DMS53 (cell line): Measurements from ENCODE around the gene NEK6.

ENCODE experiments used
- DNase-seq: peaks from one replicate; lab custom pipeline; 2025; lab: John Stamatoyannopoulos, UW

The NEK6 gene

GRCh38 chr9:124261736-124262648 is 4.2 kb downstream of the NEK6 start:
- no peak for DNase-seq

DNA sequence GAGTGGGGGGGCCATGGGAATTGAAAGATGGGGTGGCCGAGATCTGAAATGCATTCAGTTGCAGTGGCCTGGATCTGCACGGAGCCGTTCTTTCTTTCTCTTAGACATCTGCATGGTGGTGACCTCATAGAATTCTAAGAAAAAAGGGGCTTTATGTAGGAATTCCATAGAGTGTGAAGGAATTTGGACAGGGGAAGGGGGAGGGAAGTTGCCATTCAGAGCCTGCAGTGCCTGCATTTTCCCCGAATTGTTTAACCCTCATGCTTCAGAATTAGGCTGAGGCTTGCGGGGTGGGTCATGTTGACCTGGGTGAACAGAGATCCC is 4.9 kb downstream of the NEK6 start:
- DNase-seq, result no peak

DNA sequence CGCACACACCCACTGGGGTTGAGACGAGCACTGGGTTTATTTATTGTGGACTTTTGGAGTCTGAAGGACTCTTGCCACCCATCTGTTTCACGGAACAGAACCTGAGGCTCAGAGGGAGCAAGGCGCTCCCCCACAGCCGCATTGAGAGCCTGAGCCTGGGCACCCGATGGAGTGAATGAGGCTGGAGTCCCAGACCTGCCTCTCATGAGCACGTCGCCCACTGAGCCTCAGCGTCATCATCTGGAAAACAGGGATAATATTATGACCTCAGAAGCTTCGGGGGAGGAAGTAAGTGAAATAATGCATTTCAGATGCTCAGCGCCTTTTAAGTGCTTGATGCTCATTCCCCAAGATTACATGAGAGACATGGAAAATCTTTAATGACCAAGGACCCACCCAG is 5.5 kb downstream of the NEK6 start:
- peak; percentile 24 for DNase-seq

DNA sequence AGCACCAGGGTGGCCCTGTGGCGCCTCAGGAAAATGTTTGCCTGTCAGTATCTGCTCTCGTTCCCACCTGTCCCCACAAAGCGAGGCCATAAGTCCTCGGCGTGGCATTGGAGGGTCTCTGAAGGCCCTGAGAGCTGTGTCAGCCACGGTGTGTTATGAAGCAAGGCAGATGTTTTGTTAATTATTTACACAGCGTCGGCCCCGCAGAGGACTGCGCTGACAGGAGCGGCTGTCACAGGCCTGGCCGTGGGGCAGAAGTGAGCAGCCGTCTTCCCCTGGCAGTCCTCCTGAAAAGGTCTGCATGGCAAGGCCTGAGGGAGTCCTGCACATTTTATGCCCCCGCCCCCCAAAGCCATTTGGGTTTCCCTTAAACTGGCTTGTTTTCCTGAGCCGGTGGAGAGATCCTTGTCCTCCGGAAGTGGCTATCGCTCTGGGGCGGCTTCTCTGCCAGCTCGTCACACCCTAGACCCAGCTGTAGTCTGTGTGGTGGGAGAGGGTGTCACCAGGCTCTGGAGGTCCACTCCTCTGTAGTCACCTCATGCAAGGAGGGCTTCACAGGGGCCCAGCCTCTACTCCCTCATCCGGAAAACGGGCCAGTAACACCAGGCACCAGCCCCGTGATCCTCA is 6.2 kb downstream of the NEK6 start:
- peak; percentile 67 for DNase-seq

- DNase-seq, result no peak
Measured at GRCh38 chr9:124264823-124265233, 7.1 kb downstream of the NEK6 start.

- DNase-seq, result no peak
Measured at GRCh38 chr9:124265551-124265950, 7.8 kb downstream of the NEK6 start.

DNA sequence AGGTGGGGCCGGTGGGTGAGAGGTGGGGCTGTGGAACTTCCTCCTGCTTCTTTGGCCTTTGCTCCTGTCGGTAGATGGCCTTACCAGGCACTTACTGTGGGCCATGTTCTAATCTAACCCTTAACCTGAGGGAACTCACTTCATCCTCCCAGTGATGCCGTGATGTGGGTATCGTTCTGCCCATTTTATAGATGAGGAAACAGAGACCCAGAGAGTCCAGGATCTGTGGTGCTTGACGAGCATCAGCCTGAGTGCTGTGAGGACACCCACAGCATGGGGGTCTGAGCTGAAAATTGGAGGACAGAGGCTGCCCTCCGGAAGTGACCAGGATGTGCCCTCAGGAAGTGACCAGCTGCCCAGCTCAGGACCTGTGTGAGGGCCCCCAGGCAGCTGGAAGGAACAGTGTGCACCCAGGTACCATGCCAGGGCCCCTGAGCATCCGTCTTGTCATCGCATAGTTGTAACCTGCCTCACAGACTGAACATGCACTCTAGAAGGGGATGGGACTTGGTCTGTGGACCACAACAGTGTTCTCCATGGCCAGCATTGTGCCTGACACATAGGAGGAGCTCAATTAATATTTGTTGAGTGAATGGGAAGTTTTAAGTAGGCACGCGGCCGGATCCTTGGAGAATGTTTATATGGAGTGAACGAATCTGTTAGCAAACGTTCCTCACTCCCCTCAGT is 8.5 kb downstream of the NEK6 start:
- DNase-seq, result peak; percentile 58

- DNase-seq, result peak; percentile 64
Measured at GRCh38 chr9:124266826-124267201, 9.1 kb downstream of the NEK6 start.

- DNase-seq, result peak; percentile 99
Measured at GRCh38 chr9:124267271-124267807, 9.6 kb downstream of the NEK6 start.

GRCh38 chr9:124268248-124268647 is 10.5 kb downstream of the NEK6 start:
- DNase-seq, result no peak

- DNase-seq, result no peak
Measured at GRCh38 chr9:124268661-124269060, 10.9 kb downstream of the NEK6 start.

GRCh38 chr9:124269556-124269955 is 11.8 kb downstream of the NEK6 start:
- no peak for DNase-seq

DNA sequence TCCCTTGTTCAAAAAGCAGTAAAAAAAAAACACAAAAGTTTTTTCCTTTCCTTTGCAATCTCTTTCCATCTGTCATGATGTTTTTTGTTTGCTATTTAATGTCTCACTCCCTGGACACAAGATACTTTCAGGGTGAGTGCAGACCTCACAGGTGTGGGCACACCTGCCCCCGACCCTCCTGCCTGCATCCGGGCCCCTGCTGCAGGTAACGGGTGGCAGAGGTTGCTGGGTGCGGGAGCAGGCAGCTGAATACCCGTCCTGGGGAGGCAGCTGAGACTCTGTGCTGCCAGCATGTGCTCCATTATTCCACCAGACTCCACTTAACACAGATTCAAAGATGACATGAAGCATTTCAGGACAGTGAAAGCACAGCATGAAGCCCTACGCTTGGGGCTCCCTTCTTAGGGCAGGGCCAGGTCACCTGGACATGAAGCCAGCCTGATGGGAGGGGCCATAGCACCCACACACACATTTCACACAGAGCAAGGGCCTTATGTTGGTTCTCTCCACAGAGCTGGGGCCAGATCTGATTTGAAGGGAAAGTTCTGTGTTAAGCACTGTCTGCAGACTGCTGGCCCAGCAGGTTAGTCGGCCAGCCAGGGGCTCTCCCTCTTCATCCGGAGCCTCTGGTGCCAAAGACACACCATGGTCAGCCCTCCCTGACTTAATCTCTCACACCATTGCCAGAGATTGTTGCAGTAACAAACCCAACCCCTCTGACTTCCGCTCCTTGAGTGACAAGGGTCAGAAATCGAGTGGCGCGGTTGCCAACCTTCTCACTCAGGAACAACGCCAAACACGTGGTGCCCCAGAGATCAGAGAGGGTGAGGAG is 13.0 kb downstream of the NEK6 start:
- DNase-seq, result no peak

GRCh38 chr9:124271660-124272059 is 13.9 kb downstream of the NEK6 start:
- peak; percentile 45 for DNase-seq

DNA sequence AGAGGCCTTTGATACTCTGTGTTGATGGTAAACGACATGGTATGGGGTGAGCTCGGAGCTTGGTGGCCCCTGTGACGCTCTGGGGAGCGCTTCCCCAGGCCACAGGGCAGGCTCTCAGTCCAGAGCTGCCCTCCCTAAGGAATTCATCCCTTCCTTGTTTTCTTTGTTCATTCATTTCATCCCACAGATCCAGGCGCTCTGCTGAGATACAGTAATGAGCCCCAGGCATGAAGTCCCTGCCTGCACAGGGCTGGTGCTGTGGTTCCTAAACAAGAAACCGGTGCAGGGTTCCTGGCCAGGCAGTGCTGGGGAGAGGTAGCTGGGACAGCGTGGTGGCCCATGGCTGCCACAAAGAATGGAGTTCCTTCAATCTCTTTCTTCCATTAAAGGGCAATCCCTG is 14.4 kb downstream of the NEK6 start:
- no peak for DNase-seq

GRCh38 chr9:124272979-124273378 is 15.2 kb downstream of the NEK6 start:
- DNase-seq, result no peak

- DNase-seq, result no peak
Measured at GRCh38 chr9:124273427-124274160, 15.8 kb downstream of the NEK6 start.

GRCh38 chr9:124274226-124274625 is 16.5 kb downstream of the NEK6 start:
- no peak for DNase-seq

GRCh38 chr9:124274738-124275137 is 17.0 kb downstream of the NEK6 start:
- DNase-seq, result no peak

DNA sequence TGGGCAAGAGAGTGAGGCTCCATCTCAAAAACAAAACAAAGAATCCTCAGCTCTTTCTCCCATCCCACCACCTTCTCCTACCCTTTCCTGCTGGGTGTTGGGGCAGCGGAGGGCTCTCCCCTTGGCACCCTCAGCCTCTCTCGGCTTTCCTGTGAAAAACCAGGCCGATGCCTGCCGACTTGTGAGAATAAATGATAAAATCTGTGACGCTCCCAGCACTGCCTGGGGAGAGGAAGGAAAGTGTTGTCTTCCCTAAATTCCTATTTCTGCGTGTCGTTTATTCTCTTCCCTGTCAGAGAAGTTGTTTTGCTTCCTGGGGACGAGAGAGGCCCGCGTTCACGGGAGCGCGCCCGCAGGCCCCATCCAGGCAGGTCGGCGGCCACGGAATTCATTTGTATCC is 19.7 kb downstream of the NEK6 start:
- no peak for DNase-seq

- DNase-seq, result no peak
Measured at GRCh38 chr9:124278054-124278540, 20.3 kb downstream of the NEK6 start.
